Daoy (cell line): ENCODE results near the gene RNF20. TPM values are rescaled to one million over a fixed set of nuclear protein-coding genes. Genes with fewer than 3 reads are reported as not detected.

ENCODE experiments used
- DNase-seq: peaks from one replicate; pipeline ENCODE4 v3.0.0-alpha.2; 2015; ENCODE audit warnings: low read depth
- total RNA-seq: library from RNA; depleted of rRNA; stranded (reverse); fragments of >200 nt; shearing (Covaris generic); gene quantifications from 2 replicates; pipeline ENCODE4 v1.2.3, GENCODE V29; 2014; rRNA removed

RNF20 gene
- total RNA-seq, 1 experiment from 2014 or later = 65.3 TPM

GRCh38 chr9:101587332-101588043 is 53.8 kb downstream of the RNF20 start:
- no peak for DNase-seq

- peak; percentile 62 for DNase-seq
These were observed 56.4 kb downstream of the RNF20 start for GRCh38 chr9:101590074-101590473.

GRCh38 chr9:101590901-101591300 is 57.2 kb downstream of the RNF20 start:
- DNase-seq = no peak

- DNase-seq = no peak
These were observed 58.3 kb downstream of the RNF20 start for GRCh38 chr9:101591787-101592446.

GRCh38 chr9:101592788-101593187 is 59.1 kb downstream of the RNF20 start:
- no peak for DNase-seq

GRCh38 chr9:101593345-101593744 is 59.7 kb downstream of the RNF20 start:
- DNase-seq = no peak

- no peak for DNase-seq
These were observed 61.1 kb downstream of the RNF20 start, which contains the start of gene PPP3R2 for GRCh38 chr9:101594796-101595195. TSS of gene PPP3R2 (minus strand) at chr9:101594969. CDS start at chr9:101594921, 48 bp downstream.

GRCh38 chr9:101601904-101602765 is 68.5 kb downstream of the RNF20 start:
- peak; percentile 55 for DNase-seq

GRCh38 chr9:101604296-101604695 is 70.6 kb downstream of the RNF20 start:
- DNase-seq = no peak

- no peak for DNase-seq
These were observed 71.9 kb downstream of the RNF20 start for GRCh38 chr9:101605547-101605946.

Other genes with a start within 250 kb of the RNF20 start
- gene BAAT, start 148.8 kb upstream of the RNF20 start, total RNA-seq = 0.29 TPM in 1 of 2 replicates, not detected in the other
- gene MRPL50, start 135.2 kb upstream of the RNF20 start, total RNA-seq = 24.7 and 34.1 TPM in 2 replicates
- 11.7 and 15.2 TPM in 2 replicates for gene ZNF189, start 135.0 kb upstream of the RNF20 start, total RNA-seq
- 1.4 TPM in 1 of 2 replicates, not detected in the other for gene ALDOB, start 98.1 kb upstream of the RNF20 start, total RNA-seq
- gene PPP3R2, start 61.1 kb downstream of the RNF20 start, total RNA-seq = not detected in 2 replicates
- gene GRIN3A, start 204.8 kb downstream of the RNF20 start, total RNA-seq = not detected in 2 replicates